Sciatic nerve (tissue), 2 donors: ENCODE results near the gene FAM193A. TPM values are rescaled to one million over a fixed set of nuclear protein-coding genes. Genes with fewer than 3 reads are reported as not detected.
"Not testable (repeated sequence)": the region's sequence is repeated elsewhere in the genome, so short reads cannot be mapped to it uniquely, and the experiment has no call there.

Experiments used
- ATAC-seq: fragments of 200-7000 bp; cut with Tn5 transposase; one replicate; pipeline ENCODE4 v1.9.1; 2020; ENCODE audit warnings: mild to moderate bottlenecking, moderate library complexity
- DNase-seq: peaks from one replicate; pipeline ENCODE4 v3.0.0-alpha.2; 2020; ENCODE audit warnings: low spot score
- intact Hi-C: fragments of 100-400 bp; cut with DNase I; formaldehyde crosslinking; loops from one replicate; pipeline ENCODE4 v1.14.2; 2022
- total RNA-seq: library from RNA; stranded (reverse); fragmentation: NEBNext Ultra II Directional; extraction: Animal tissue kit (Norgen Biotek cat#: 25700); gene quantifications from one replicate; pipeline ENCODE4 v1.2.1, GENCODE V29; 2021
- donor health status: DM: no; HTN: no; CAD: no.
- donor health status: DM: no; HTN: no; CAD: no.

Gene FAM193A
- total RNA-seq, 1 donor from 2014 or later, result 47.3 TPM

DNA sequence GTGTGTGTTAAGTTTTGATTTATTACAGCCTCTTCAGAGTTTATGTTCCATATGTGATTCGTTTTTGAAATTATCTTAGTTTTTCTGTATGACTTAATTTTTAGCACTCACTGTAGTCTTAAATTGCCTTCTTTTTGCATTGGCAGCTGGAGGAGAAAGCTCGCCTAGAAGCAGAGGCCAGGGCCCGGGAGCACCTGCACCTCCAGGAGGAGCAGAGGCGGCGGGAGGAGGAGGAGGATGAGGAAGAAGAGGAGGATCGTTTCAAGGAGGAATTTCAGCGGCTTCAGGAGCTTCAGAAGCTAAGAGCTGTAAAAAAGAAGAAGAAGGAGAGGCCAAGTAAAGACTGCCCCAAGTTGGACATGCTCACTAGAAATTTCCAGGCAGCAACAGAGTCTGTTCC lies 163.1 kb downstream of the FAM193A start:
- DNase-seq, result no peak
- intact Hi-C loops, result no loop called here
- ATAC-seq, result no peak

DNA sequence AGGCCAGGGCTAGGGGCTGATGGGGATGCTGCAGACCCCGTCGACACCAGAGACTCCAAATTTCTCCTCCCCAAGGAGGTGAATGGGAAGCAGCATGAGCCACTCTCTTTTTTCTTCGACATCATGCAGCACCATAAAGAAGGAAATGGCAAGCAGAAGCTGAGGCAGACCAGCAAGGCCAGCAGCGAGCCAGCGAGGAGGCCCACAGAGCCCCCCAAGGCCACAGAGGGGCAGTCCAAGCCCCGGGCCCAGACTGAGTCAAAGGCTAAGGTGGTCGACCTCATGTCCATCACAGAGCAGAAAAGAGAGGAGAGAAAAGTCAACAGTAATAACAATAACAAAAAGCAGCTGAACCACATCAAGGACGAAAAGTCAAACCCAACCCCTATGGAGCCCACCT lies 163.6 kb downstream of the FAM193A start:
- DNase-seq (no peak), ATAC-seq (no peak)
- intact Hi-C loops, result no loop called here

DNA sequence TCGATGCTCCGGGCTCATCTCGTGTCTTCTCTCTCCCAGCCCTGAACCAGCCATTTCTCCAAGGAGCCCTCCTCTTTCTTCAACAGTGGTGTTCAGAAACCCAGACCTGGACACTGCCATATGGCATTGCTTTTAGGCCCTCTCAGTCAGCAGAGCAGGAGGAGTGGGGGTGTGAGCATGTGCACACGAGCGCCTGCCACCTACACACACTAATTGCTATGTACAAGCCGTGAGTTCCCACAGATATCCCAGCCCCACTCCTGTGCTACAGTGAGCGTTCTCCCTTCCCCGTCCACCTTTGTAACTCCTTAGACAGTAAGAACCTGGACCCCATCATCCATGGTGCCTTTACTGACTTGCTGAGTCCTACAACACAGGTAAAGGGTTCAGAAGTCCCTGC lies 165.9 kb downstream of the FAM193A start:
- DNase-seq (no peak), ATAC-seq (no peak)
- intact Hi-C loops, result no loop called here

DNA sequence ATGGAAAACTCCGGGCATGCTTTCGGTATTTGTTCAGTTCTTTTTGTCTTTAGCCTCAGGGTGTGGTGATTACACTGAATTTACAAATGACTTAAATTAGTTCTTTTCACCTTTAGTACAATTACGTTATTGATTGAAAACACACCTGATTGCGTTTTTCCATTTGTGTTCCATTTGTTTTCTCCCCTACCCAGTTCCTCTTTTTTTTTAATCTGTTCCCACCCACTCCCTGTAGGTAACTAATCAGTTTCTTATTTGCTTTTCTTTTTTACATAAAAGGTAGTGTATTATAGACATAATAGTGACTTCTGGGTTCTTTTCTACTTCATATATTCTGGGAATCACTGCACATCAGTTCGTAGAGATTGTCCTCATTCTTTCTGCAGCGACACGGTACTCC lies 166.3 kb downstream of the FAM193A start:
- intact Hi-C loops, result no loop called here
- DNase-seq (no peak), ATAC-seq (no peak)

DNA sequence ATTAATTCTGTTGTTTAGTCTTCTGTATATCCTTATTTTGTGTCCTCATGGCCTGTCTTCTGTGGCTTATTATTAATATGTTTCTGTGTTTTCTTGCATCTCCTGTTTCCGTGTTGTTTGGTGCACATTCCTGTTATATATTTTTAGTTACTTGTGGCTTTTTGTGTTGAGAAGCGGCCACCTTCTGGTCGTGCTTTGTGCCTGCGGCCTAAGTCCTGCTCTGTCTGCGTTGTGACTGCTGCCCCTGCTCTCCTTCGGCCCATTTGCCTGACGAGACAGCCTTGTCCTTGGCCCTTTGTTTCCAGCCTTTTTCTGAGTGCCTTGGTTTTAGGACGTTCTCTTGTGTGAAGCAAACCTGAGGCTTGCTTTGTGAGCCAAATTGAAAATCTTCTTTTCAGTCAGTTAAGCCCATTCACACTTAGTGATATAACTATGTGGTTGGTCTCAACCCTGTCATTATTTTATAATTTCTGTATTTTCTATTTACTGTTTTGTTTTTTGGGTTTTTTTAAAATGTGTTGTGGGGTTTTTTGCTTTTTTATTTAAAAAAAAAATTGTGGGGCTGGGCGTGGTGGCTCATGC lies 175.9 kb downstream of the FAM193A start:
- intact Hi-C loops, result no loop called here
- DNase-seq (peak; percentile 37), ATAC-seq (no peak)

DNA sequence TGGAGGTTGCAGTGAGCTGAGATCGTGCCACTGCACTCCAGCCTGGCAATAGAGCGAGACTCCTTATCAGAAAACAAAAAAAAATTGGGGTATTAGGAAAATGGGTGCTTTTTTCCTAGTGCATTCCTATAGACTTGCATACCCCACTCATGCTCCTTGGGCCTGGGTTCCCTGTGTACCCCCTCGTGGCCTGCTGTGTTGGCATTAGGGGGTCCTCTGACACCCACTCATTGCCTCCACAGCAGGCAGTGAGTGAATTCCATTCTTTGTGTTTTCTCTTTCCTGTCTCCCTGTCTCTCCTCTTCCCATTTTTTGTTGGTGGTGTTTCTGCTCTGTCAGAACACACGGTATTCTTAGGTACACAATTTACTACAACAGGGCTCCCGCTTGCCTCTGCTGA lies 176.9 kb downstream of the FAM193A start:
- DNase-seq (no peak), ATAC-seq (no peak)
- intact Hi-C loops, result no loop called here

DNA sequence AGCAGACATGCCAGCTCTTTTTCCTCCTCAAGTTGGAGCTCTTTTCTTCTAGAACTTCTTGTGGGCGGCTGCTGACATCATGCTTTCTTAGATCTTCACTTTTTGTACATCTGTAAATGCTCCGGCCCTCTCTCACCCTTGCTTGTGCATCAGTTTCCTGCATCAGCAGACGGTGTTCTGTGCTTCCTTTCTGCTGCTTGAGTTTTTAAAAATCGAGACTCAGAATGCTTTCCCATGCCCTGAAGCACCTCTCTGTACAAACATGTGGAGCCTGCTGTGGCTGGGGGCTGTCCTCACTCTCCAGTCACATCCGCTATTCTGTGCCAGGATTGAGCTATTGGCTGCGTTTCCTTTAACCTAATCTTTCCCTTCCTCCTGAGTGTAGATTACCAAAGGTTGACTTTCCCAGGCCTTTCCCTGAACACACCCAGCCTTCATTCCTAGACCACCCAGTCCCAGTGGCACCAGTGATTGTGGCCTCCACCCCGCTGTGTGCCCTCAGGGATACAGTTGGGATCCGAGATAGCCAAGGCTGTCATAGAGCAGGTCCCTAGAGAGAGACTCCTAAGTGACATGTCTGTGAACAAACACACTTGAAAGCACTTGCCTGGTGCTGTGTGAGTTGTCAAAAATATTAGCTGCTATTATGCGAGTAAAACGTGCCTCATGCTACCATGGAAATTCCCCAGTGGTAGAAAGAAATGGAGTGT lies 177.8 kb downstream of the FAM193A start:
- intact Hi-C loops, result no loop called here
- DNase-seq (no peak), ATAC-seq (peak; percentile 64)

DNA sequence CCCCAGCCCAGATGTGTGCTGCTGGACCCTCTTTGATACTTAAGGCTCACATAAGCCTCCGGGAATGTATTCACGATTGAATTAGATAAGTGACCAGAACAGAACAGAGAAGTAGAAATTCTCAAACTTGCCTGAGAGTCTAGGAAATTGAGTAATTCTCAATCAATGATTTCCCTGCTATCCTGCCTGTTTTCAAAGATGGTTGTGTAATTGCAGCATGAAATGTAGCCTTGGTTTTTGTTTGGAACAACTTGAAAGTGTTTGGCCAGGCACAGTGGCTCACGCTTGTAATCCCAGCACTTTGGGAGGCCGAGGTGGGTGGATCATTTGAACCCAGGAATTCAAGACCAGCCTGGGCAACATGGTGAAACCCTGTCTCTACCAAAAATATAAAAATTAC lies 178.5 kb downstream of the FAM193A start:
- intact Hi-C loops, result no loop called here
- DNase-seq, result no peak
- no peak for ATAC-seq

DNA sequence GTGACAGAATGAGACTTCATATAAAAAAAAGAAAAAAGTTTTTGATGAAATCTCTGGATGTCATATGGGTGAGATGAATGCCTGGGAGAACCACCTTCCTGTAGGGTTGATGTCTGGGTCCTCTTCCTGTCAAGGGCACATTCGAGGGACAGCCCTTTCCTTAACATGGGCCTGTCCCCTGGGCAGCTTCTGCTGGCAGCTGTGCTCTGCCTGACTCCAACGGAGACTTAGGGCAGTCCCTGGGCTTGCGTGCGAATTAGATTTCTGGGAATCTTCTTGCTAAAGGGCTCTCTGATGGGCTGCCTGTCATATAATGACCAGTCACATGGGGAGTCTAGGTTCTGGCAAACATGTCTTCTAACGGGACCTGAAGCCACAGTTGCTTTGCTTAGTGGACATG lies 179.0 kb downstream of the FAM193A start:
- intact Hi-C loops, result no loop called here
- ATAC-seq (no peak), DNase-seq (no peak)

DNA sequence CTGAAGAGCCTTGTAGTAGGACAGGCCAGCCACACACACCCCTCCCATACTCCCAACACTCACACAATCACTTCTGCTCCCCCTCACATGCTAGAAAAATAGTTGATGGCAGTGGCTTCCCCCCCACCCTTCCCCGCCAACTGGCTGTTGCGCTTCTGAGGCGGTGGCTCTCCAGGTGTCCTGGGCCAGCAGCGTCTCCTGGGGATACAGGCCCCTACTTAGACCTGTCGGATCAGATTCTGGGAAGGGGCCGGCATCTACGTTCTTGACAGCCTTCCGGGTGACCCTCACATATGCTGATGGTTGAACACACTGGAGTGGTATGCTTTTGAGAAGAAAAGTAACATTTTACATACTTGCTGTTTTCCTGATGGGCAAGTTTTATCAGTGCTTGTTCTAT lies 179.8 kb downstream of the FAM193A start:
- ATAC-seq (no peak), DNase-seq (no peak)
- intact Hi-C loops, result no loop called here

DNA sequence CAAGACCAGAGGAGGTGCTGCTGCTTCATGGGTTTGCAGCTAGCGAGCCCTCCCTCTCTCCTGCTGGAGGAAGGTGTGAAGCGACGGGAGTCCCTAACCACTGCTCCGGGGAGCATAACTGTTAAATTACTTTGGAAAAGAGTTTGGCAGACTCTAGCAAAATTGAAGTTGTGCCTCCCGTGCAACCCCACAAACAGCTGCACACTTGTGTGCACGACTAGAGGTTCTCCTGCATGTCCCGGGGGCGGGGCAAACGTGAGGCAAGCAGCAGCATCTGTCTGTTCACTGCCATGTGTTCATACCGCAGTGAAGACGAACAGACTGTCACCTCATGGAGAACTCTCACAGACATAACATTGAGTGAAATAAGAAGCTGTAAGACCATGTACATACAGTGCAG lies 185.1 kb downstream of the FAM193A start:
- ATAC-seq (no peak), DNase-seq (no peak)
- intact Hi-C loops, result no loop called here

DNA sequence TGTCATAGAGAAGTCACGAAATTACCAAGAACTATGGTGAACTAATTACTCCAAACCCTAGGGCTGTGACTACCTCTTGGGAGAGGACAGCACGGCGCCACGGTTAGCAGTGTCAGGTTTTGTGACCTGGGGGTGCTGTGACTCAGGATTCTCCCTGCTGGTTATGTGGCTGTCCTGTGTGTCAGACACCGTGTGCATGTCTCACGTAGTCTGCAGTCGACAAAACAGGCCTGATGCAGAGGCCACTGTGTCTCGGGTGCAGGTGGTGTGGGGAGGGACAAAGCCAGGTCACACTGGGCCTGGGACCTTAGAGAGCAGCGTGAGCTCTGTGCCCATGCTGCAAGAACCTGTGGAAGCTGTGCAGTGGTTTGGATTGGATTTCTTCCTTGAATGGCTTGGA lies 185.6 kb downstream of the FAM193A start:
- ATAC-seq (no peak), DNase-seq (no peak)
- intact Hi-C loops, result no loop called here

DNA sequence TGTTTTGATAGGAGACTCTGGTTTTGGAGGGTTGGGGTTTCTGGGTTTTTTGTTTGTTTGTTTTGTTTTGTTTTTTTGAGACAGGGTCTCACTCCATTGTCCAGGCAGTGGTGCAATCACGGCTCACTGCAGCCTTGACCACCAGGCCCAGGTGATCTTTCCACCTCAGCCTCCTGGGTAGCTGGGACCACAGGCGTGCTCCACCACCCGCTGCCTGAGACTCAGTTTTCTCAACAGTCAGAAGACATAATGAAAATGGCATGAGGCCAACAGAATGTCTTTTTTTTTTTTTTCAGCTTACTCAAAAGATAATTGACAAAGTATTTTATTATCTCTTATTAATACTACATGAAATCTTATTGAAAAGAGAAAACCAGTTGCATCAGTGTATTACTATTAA lies 187.3 kb downstream of the FAM193A start:
- intact Hi-C loops, result no loop called here
- ATAC-seq (no peak), DNase-seq (no peak)

DNA sequence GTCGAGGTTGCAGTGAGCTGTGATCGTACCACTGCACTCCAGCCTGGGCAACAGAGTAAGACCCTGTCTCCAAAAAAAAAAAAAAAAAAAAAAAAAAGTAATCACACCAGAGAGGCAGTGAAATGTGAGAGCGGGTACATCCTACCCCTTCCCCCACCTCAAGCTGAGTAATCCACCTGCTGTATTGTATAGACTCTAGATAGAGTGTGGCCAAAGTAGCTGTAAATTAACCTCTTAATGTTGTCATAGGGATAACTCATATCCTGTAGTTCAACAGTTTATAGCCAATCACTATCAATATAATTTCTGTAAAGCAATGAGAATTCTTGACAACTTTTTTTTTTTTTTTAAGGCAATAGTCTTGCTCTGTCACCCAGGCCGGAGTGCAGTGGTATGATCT lies 188.9 kb downstream of the FAM193A start:
- DNase-seq, result no peak
- ATAC-seq, result no peak
- intact Hi-C loops, result no loop called here

DNA sequence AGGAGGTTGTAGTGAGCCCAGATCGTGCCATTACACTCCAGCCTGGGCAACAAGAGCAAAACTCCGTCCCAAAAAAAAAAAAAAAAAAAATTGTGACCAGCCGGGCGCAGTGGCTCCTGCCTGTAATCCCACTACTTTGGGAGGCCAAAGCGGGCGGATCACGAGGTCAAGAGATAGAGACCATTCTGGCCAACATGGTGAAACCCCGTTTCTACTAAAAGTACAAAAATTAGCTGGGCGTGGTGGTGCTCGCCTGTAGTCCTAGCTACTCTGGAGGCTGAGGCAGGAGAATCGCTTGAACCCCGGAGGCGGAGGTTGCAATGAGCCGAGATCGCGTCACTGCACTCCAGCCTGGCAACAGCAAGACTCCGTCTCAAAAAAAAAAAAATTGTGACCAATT lies 190.4 kb downstream of the FAM193A start:
- DNase-seq, result peak; percentile 45
- intact Hi-C loops, ATAC-seq: not testable (repeated sequence)

DNA sequence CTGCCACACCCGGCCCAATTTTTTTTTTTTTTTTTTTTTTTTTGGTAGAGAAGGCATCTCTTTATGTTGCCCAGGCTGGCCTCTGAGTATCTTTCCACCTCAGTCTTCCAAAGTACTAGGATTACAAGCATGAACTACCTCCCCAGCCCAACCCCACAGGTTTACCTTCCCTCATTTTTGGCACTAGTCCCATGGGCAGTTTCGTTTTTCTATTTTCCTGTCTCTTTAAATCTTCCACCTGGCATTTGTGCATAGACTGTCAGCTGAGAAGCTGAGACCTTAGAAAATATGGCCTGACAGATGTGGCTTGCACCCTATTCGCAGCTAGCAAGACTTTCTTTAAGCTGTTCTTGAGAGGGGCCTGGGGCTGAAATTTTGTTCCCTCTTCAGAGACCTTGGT lies 191.8 kb downstream of the FAM193A start:
- no peak for ATAC-seq
- intact Hi-C loops, result no loop called here
- peak; percentile 25 for DNase-seq

DNA sequence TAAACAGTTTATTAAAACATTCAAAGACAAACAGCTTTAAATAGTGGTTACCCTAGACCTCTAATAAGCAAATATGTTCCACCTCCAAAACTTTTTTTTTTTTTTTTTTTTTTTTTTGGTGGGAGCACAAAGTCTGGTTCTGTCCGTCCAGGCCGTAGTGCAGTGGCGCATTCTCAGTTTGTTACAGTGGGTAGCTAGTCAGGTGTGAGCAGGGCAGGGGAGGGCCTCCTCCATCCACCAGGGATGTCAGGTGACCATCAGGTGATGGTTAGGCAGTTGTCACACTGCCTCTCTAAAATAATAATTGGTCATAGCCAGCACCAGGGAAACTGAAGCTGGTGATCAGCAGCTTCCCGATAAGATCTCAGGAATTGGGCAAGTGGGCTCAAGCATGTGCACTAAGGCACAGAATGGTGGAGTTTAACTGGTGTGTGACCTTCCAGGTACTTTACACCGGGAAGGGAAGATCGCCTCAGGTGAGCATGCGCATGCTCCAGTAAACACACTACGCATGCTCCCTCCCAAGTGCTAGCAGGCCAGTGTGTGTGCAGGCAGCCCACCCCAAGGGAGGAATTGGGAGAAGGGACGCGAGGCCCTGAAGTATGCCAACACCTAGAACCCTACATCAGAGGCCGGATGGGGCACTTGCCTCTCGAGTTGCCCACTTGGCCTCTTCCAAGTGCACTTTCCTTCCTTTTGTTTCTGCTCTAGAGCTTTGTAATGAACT lies 192.5 kb downstream of the FAM193A start:
- intact Hi-C loops, result no loop called here
- no peak for ATAC-seq
- DNase-seq, result peak; percentile 36

DNA sequence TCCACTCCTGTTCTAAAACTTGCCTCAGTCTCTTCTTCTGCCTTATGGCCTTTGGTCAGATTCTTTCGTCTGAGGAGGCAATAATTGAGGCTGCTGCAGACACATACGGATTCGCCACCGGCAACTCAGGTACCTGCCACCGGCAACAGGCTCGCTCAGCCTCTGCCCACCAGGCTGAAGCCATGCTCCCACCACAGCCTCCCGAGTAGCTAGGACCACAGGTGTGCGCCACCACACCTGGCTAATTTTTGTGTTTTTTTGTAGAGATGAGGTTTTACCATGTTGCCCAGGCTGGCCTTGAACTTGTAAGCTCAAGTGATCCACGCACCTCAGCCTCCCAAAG lies 193.1 kb downstream of the FAM193A start:
- intact Hi-C loops, result no loop called here
- DNase-seq (no peak), ATAC-seq (no peak)

DNA sequence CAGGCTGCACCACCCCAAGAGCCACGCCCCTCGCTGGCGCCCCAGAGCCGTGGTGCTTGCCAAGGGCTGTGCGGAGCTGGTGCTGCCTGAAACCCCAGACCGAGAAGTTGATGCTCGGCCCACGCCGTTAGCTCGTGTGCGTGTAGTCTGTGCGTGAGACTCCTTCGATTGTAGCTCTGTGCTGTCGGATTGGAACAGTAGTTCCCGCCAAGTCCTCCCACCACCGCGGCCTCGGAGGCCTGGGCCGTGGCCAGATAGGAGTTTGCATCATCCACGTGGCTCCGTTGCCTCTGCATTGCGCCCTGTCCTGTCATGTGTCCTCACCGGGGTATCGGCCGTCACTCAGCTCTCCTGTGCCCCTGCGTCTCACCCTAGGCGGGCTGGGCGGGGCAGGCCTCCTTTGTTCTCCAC lies 195.5 kb downstream of the FAM193A start:
- ATAC-seq (no peak), DNase-seq (peak; percentile 54)
- intact Hi-C loops, result no loop called here

DNA sequence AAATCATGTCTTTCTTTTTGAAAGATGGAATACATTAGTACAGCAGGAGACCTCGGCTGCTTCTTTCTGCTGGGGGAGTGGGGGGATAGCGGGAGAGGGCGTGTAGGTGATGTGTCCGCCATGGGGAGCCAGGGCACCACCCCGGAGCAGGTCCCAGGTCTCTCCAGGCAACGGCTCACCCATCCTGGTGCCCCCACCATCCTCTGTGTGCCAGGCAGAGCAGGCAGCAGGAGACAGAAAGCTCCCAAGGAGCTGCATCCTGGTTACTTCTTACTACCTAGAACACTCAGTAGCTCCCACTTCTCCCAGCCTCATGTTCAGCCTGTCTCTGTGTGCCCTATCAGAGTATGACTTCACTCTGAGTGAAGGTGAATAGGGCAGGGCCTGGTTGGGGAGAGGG lies 196.1 kb downstream of the FAM193A start:
- DNase-seq (no peak), ATAC-seq (peak; percentile 19)
- intact Hi-C loops, result no loop called here
